Endometrial microvascular endothelial cells (primary cell): Measurements from ENCODE around the gene LGALS14. TPM values are rescaled to one million over a fixed set of nuclear protein-coding genes. Genes with fewer than 3 reads are reported as not detected.
"Not testable (repeated sequence)": the region's sequence is repeated elsewhere in the genome, so short reads cannot be mapped to it uniquely, and the experiment has no call there.

ENCODE experiments used
- in situ Hi-C: cut with HindIII; loops from 2 replicates; pipeline ENCODE4 v1.10.0; 2017; ENCODE audit warnings: low sequenced_read_pairs, low pct_unique_long_range_greater_than_20kb; ENCODE audit errors: inconsistent ontology term
- total RNA-seq: library from RNA; depleted of rRNA; stranded (reverse); fragments of >200 nt; gene quantifications from one replicate; pipeline ENCODE4 v1.2.3, GENCODE V29; 2015; ENCODE audit errors: inconsistent ontology term

Gene LGALS14
- total RNA-seq, 1 donor from 2014 or later, result not detected

GRCh38 chr19:39688637-39689036 is 15.6 kb upstream of the LGALS14 start:
- in situ Hi-C loops, result not testable (repeated sequence)

- in situ Hi-C loops, result no loop called here
These were observed 12.1 kb upstream of the LGALS14 start for GRCh38 chr19:39692166-39692565.

- in situ Hi-C loops, result no loop called here
These were observed 11.5 kb upstream of the LGALS14 start for GRCh38 chr19:39692822-39693221.

GRCh38 chr19:39695759-39696158 is 8.5 kb upstream of the LGALS14 start:
- in situ Hi-C loops, result no loop called here

GRCh38 chr19:39696387-39696786 is 7.9 kb upstream of the LGALS14 start:
- in situ Hi-C loops, result no loop called here

DNA sequence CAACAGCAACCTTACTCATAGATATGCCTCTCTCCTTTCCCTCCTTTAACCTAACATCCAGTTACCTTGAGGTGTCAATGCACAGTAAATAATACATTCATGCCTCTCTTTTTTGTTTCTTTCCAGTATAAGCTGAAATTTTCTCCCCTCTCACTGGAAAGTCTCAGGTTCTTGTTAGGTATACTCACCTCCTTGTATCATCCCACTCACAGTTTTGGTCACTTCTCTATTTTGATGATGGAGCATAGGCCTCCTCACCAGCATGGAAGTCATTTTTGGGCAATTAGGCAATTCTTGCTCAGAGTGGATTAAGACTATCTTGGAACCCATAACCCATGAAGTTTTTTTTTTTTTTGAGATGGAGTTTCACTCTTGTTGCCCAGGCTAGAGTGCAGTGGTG is 5.7 kb upstream of the LGALS14 start:
- in situ Hi-C loops, result no loop called here

DNA sequence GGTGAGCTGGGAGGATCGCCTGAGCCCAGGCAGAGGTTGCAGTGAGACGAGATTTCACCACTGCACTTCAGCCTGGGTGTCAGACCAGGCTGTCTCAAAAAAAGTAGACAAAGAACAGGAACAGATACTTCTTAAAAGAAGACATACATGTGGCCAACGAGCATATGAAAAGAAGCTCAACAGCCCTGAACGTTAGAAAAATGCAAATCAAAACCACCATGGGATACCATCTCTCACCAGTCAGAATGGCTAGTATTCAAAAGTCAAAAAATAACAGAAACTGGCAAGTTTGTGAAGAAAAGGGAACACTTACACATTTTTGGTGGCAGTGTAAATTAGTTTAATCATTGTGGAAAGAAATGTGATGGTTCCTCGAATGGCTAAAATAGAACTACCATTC is 3.0 kb upstream of the LGALS14 start:
- in situ Hi-C loops, result no loop called here

DNA sequence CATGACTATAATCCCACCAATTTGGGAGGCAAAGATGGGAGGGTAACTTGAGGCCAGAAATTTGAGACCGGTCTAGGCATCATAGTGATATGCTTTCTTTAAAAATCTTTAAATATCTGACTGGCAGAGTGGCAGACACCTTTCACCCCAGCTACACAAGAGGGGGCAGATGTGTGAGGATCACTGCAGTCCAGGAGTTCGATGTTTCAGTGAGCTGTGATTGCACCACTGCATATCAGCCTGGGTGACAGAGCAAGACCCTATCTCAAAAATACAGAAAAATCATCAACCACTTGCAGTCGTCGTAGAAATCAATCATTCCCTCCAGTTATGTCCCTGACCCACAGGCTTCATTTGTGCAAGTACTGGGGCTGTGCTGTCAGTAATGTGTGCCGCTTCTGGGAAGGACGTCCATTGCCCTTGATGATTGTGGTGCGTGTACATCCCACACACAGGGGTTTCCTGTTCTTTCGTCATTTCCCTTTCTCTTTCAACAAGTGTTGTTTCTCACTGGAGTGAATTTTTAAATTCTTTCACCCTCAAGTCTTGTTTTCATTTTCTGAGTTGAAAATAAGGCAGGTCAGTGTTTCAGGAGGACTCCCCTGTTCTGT is 1.4 kb downstream of the LGALS14 start:
- in situ Hi-C loops, result no loop called here

DNA sequence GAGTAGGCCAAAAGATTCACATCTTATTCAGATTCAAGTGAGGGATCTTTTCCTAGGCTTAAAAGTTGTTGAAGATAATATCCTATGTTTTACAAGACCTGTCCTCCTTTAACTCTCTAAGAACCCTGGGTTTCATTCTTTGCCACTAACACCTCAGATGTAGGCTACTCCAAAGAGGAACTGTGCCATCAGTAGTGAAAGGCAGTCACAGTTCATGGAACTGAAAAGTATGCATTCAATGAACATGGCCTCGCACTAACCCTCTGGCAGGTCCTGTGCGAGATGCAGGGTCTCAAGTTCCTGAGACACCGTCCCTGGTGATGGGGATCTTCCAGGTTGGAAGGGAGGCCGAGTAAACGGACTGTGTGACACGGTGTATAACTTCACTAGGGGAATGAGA is 4.3 kb downstream of the LGALS14 start:
- in situ Hi-C loops, result no loop called here

DNA sequence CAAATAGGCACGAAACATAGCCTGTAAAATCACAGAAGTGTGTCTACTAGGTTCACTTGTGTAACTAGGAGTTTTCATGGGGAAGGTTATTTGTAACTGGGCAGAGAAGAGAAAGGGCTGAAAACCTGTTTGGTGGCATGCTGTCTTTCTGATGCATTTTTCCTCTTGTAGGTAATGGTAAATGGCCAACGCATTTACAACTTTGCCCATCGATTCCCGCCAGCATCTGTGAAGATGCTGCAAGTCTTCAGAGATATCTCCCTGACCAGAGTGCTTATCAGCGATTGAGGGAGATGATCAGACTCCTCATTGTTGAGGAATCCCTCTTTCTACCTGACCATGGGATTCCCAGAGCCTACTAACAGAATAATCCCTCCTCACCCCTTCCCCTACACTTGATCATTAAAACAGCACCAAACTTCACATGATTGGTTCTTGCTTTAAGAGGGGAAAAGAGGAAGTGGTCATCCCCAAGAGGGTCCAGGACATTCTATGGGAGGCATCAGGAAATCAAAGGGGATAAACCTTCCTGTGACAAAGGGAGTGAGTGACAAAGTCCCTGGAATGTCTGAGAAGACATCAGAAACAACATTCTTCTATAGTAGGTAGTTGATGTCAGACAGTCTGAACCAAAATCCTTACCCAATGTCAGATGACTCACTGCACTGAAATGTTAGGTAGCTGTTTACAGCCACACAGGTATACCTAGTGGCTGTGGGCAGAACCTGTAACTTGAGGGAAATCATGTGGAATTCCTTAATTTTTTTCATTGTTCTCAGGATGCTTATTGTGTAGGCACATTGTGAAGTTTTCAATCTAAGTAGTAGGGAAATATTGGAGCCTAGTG is 5.0 kb downstream of the LGALS14 start:
- in situ Hi-C loops, result no loop called here

DNA sequence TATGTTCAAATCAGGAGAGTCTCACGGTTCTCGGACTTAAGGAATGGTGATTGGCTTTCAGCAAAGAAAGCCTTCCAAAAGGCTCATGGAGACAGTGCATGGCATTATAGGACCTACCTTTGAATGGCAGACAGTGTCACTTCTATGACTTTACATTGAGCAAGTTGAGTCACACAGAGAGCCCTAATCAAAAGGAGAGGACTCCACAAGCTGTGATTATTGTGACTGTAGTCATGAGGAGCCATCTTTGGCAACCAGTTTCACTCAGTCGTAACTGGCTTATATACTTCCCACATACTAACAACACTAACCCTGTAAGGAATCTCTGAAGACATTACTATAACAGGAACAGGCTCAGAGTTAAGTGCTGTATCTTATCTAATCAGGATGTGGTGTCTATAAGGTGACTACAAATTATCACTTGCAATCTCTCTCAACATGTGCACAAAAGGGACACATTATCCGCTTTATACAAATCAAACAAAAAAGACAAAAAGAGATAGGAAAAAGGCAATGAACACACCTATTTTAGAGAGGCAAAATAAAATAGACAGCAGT is 6.1 kb downstream of the LGALS14 start:
- in situ Hi-C loops, result no loop called here

DNA sequence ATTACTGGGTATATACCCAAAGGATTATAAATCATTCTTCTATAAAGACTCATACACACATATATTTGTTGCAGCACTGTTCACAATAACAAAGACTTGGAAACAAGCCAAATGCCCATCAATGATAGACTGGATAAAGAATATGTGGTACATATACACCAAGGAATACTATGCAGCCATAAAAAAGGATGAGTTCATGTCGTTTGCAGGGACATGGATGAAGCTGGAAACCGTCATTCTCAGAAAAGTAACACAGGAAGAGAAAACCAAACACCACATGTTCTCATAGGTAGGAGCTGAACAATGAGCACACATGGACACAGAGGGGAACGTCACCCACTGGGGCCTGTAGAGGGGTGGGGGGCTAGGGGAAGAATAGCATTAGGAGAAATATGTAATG is 15.9 kb downstream of the LGALS14 start:
- in situ Hi-C loops, result not testable (repeated sequence)

- in situ Hi-C loops, result no loop called here
These were observed 21.7 kb downstream of the LGALS14 start for GRCh38 chr19:39725995-39726394.

DNA sequence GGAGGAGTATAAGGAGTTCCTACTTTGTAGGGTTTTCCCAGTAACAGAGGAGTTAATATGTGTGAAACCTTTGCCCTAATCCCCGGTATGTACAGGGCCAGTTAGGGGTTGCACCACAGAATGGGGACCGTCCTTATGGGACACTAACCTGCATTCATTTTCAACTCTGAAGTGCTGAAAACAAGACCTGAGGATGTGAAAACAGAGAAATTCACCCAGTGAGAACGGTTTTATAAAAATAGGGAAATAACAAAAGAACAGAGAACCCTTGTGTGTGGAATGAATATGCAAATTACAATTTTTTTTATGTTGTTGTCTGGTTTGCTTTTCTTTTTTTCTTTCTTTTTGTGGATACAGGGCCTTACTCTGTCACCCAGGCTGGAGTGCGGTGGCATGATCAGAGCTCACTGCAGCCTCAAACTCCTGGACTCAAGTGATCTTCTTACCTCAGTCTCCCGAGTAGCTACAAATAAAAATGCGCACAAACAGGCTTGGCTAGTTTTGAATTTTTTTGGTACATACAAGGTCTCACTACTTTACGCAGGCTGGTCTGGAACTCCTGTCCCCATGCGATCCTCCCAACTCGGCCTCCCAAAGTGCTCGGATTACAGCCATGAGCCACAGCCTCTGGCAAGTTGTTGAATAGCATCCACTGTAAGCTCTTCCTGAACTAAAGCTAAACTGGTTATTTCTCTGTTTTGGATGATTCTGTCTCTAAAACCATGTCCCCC is 23.0 kb downstream of the LGALS14 start:
- in situ Hi-C loops, result no loop called here

- in situ Hi-C loops, result no loop called here
These were observed 23.8 kb downstream of the LGALS14 start for GRCh38 chr19:39728040-39728439.

- in situ Hi-C loops, result no loop called here
These were observed 25.3 kb downstream of the LGALS14 start for GRCh38 chr19:39729594-39729993.

- in situ Hi-C loops, result no loop called here
These were observed 27.4 kb downstream of the LGALS14 start for GRCh38 chr19:39731685-39732084.

DNA sequence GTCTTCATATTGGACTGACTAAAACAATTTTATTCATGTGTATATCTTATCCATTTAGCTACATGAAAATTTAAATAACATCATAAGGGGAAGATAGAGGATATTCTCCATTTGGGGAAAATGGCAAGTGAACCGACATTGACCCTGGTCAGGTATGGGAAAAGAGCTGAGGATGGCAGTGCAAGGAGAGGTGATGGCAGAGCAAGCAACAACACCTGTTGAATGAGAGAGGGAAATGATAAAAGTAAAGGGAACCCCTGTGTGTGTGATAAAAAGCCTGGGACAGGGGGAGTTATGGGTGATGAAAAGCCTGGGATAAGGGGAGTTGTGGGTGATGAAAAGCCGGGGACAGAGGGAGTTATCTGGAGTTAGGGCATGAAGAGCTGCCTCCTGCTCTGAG is 29.6 kb downstream of the LGALS14 start:
- in situ Hi-C loops, result no loop called here

- in situ Hi-C loops, result no loop called here
These were observed 31.4 kb downstream of the LGALS14 start for GRCh38 chr19:39735688-39736087.

- in situ Hi-C loops, result no loop called here
These were observed 31.8 kb downstream of the LGALS14 start for GRCh38 chr19:39736088-39736487.
